Measurements from ENCODE around the gene MRGPRE. TPM values are rescaled to one million over a fixed set of nuclear protein-coding genes. Genes with fewer than 3 reads are reported as not detected.
"Not testable (repeated sequence)": the region's sequence is repeated elsewhere in the genome, so short reads cannot be mapped to it uniquely, and the experiment has no call there.

The MRGPRE gene, protein sequence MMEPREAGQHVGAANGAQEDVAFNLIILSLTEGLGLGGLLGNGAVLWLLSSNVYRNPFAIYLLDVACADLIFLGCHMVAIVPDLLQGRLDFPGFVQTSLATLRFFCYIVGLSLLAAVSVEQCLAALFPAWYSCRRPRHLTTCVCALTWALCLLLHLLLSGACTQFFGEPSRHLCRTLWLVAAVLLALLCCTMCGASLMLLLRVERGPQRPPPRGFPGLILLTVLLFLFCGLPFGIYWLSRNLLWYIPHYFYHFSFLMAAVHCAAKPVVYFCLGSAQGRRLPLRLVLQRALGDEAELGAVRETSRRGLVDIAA
- total RNA-seq (not detected), polyA plus RNA-seq (not detected)
- long read RNA-seq, donor 1: 0 reads
- long read RNA-seq, donor 2: 0 reads

GRCh38 chr11:3231851-3232744 is at the start of gene MRGPRE:
Gene MRGPRE, minus strand, starts transcription at chr11:3232417. Its CDS starts 3,618 bp downstream, at chr11:3228799.
- Histone ChIP-seq H3K36me3 (ENCODE audit: control insufficient read depth in 1 of 2, insufficient read depth in 2 of 2, low read length in 1 of 2) (no peaks in the 10 kb centered on the region), H3K27me3 (ENCODE audit: control insufficient read depth in 1 of 2, insufficient read depth in 2 of 2, low read length in 1 of 2) (no peaks in the 10 kb centered on the region), H3K4me3 (ENCODE audit: low read length in 2 of 2) (no peak within 1 kb of the TSS), H3K9me3 (ENCODE audit: control insufficient read depth, low read length) (no peaks in the 10 kb centered on the region), H3K4me1 (ENCODE audit: control insufficient read depth in 1 of 2, insufficient read depth in 2 of 2, low read length in 2 of 2) (no peaks in the 10 kb centered on the region), H3K27ac (ENCODE audit: low read depth in 1 of 2, low read length in 2 of 2) (no peak within 1 kb of the TSS)
- intact Hi-C loops (cut with DNase I): no loop called here
- ATAC-seq (ENCODE audit: low FRiP score) (peak; percentile 44), DNase-seq (peak; percentile 54 to 80)
- 36 to 49% methylated on average over 39 of the region's 39 CpGs for WGBS, 2 donors

DNA sequence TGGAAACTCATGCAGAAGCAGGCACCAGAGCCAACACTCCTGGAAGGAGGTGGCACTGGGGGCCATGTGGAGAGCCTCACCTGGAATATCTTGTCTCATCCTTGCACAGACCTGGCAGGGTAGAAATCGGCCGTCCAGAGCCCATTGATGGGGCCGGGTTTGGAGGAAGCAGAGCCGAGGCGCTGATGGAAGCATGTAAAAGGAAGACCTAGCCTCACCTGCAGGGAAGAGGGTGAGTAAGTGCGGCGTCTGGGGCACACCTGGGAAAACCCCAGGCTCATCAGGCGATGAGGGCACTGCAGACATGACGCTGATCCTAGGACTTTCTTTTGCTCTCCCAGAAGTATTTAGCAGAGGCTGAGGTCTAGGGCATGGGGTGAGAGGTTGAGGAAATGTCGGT is 48.9 kb upstream of the MRGPRE start:
- WGBS, 2 donors: 85 to 89% methylated on average over 4 to 6 of the region's 10 CpGs
- H3K36me3 ChIP-seq (ENCODE audit: control insufficient read depth in 1 of 2, insufficient read depth in 2 of 2, low read length in 1 of 2); H3K4me1 ChIP-seq (ENCODE audit: control insufficient read depth in 1 of 2, insufficient read depth in 2 of 2, low read length in 2 of 2); H3K4me3 ChIP-seq (ENCODE audit: low read length in 2 of 2); DNase-seq; H3K27me3 ChIP-seq (ENCODE audit: control insufficient read depth in 1 of 2, insufficient read depth in 2 of 2, low read length in 1 of 2); ATAC-seq (ENCODE audit: low FRiP score); H3K27ac ChIP-seq (ENCODE audit: low read depth in 1 of 2, low read length in 2 of 2); H3K9me3 ChIP-seq (ENCODE audit: control insufficient read depth, low read length); intact Hi-C loops (cut with DNase I): not testable (repeated sequence)

DNA sequence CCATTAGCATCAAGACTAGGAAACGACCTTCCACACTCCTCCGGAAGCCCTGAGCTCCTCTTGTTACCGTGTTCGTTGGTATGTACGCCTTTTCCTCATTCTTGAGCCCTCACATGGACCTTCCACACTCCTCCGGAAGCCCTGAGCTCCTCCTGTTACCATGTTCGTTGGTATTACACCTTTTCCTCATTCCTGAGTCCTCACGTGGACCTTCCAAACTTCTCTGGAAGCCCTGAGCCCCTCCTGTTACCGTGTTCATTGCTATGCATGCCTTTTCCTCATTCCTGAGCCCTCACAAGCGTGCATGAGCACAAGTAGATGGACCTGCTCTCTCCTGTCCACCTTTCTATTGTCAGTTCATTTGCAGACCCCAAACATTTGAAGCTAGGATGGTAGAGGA is 48.4 kb upstream of the MRGPRE start:
- H3K9me3 ChIP-seq (ENCODE audit: control insufficient read depth, low read length); H3K27ac ChIP-seq (ENCODE audit: low read depth in 1 of 2, low read length in 2 of 2); ATAC-seq (ENCODE audit: low FRiP score); H3K4me1 ChIP-seq (ENCODE audit: control insufficient read depth in 1 of 2, insufficient read depth in 2 of 2, low read length in 2 of 2); H3K36me3 ChIP-seq (ENCODE audit: control insufficient read depth in 1 of 2, insufficient read depth in 2 of 2, low read length in 1 of 2); H3K27me3 ChIP-seq (ENCODE audit: control insufficient read depth in 1 of 2, insufficient read depth in 2 of 2, low read length in 1 of 2); H3K4me3 ChIP-seq (ENCODE audit: low read length in 2 of 2); intact Hi-C loops (cut with DNase I); DNase-seq: not testable (repeated sequence)
- WGBS, 2 donors: no CpG with 5 or more reads among the region's 10 CpGs

DNA sequence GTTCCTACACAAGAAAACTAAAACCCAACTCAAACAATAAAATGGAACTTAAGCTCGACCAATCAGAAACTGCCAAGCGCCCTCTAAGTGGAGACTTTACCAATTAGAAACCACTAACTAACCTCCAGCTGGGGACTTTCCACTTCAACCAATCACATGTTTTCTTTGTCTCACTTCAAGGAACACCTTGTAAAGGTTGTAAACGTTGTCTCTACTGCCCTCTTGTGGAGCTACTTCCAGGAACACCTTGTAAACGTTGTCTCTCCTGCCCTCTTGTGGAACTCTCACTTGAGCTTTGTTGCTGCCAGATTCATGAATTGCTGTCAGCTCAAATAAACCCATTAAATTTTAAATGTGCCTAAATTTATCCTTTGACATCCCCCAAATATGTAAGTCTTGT is 46.7 kb upstream of the MRGPRE start:
- H3K27me3 ChIP-seq (ENCODE audit: control insufficient read depth in 1 of 2, insufficient read depth in 2 of 2, low read length in 1 of 2); H3K36me3 ChIP-seq (ENCODE audit: control insufficient read depth in 1 of 2, insufficient read depth in 2 of 2, low read length in 1 of 2); DNase-seq; H3K27ac ChIP-seq (ENCODE audit: low read depth in 1 of 2, low read length in 2 of 2); H3K4me1 ChIP-seq (ENCODE audit: control insufficient read depth in 1 of 2, insufficient read depth in 2 of 2, low read length in 2 of 2); ATAC-seq (ENCODE audit: low FRiP score); H3K4me3 ChIP-seq (ENCODE audit: low read length in 2 of 2); H3K9me3 ChIP-seq (ENCODE audit: control insufficient read depth, low read length); intact Hi-C loops (cut with DNase I): not testable (repeated sequence)
- no CpG with 5 or more reads among the region's 4 CpGs for WGBS, 2 donors

- DNase-seq; ATAC-seq (ENCODE audit: low FRiP score); H3K4me3 ChIP-seq (ENCODE audit: low read length in 2 of 2); H3K9me3 ChIP-seq (ENCODE audit: control insufficient read depth, low read length); H3K27ac ChIP-seq (ENCODE audit: low read depth in 1 of 2, low read length in 2 of 2); H3K36me3 ChIP-seq (ENCODE audit: control insufficient read depth in 1 of 2, insufficient read depth in 2 of 2, low read length in 1 of 2); H3K27me3 ChIP-seq (ENCODE audit: control insufficient read depth in 1 of 2, insufficient read depth in 2 of 2, low read length in 1 of 2); H3K4me1 ChIP-seq (ENCODE audit: control insufficient read depth in 1 of 2, insufficient read depth in 2 of 2, low read length in 2 of 2); intact Hi-C loops (cut with DNase I): not testable (repeated sequence)
- whole genome bisulfite sequencing, 2 donors: 75 to 82% methylated on average over 2 to 6 of the region's 8 CpGs
Measured at GRCh38 chr11:3273629-3274028, 41.4 kb upstream of the MRGPRE start.

DNA sequence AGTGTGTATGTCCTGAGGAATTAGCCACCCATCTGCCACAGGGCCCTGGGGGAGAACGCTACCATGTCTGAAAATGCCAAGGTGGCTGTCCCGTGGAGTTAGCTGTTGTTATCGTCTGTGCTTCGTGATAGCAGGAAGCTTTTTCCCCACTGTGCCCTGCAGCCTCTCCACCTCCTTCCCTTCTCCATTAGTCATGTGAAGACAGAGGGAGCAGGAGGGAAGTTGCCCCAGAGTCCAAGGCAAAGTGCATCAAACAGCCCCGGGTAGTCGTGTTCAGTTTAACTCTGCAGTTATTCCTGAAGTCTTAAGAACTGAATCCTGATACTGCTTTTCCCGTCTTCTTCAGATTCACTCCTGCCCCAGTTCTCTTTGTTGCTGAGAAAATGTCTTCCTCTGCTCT is 30.3 kb upstream of the MRGPRE start:
- H3K4me3 ChIP-seq (ENCODE audit: low read length in 2 of 2); H3K27ac ChIP-seq (ENCODE audit: low read depth in 1 of 2, low read length in 2 of 2); intact Hi-C loops (cut with DNase I); H3K27me3 ChIP-seq (ENCODE audit: control insufficient read depth in 1 of 2, insufficient read depth in 2 of 2, low read length in 1 of 2); ATAC-seq (ENCODE audit: low FRiP score); H3K4me1 ChIP-seq (ENCODE audit: control insufficient read depth in 1 of 2, insufficient read depth in 2 of 2, low read length in 2 of 2); H3K36me3 ChIP-seq (ENCODE audit: control insufficient read depth in 1 of 2, insufficient read depth in 2 of 2, low read length in 1 of 2); DNase-seq; H3K9me3 ChIP-seq (ENCODE audit: control insufficient read depth, low read length): not testable (repeated sequence)
- 33 to 64% methylated on average over 3 to 6 of the region's 7 CpGs for WGBS, 2 donors

- WGBS, 2 donors: 44 to 57% methylated on average over 3 to 7 of the region's 8 CpGs
- H3K9me3 ChIP-seq (ENCODE audit: control insufficient read depth, low read length); DNase-seq; intact Hi-C loops (cut with DNase I); H3K27me3 ChIP-seq (ENCODE audit: control insufficient read depth in 1 of 2, insufficient read depth in 2 of 2, low read length in 1 of 2); H3K4me3 ChIP-seq (ENCODE audit: low read length in 2 of 2); H3K36me3 ChIP-seq (ENCODE audit: control insufficient read depth in 1 of 2, insufficient read depth in 2 of 2, low read length in 1 of 2); H3K27ac ChIP-seq (ENCODE audit: low read depth in 1 of 2, low read length in 2 of 2); ATAC-seq (ENCODE audit: low FRiP score); H3K4me1 ChIP-seq (ENCODE audit: control insufficient read depth in 1 of 2, insufficient read depth in 2 of 2, low read length in 2 of 2): not testable (repeated sequence)
Measured at GRCh38 chr11:3261831-3262230, 29.6 kb upstream of the MRGPRE start.

GRCh38 chr11:3257509-3257908 is 25.3 kb upstream of the MRGPRE start:
- H3K36me3 ChIP-seq (ENCODE audit: control insufficient read depth in 1 of 2, insufficient read depth in 2 of 2, low read length in 1 of 2); H3K4me3 ChIP-seq (ENCODE audit: low read length in 2 of 2); ATAC-seq (ENCODE audit: low FRiP score); DNase-seq; H3K4me1 ChIP-seq (ENCODE audit: control insufficient read depth in 1 of 2, insufficient read depth in 2 of 2, low read length in 2 of 2); H3K9me3 ChIP-seq (ENCODE audit: control insufficient read depth, low read length); H3K27ac ChIP-seq (ENCODE audit: low read depth in 1 of 2, low read length in 2 of 2); H3K27me3 ChIP-seq (ENCODE audit: control insufficient read depth in 1 of 2, insufficient read depth in 2 of 2, low read length in 1 of 2); intact Hi-C loops (cut with DNase I): not testable (repeated sequence)
- WGBS, 2 donors: 87 to 100% methylated on average over 1 of the region's 1 CpG
